Astrocyte of the cerebellum (primary cell): ENCODE measurements around the gene TRIM2.
A peak's percentile ranks its signal among the peaks of the same experiment; 100 is the strongest.
"Not testable (repeated sequence)": the region's sequence is repeated elsewhere in the genome, so short reads cannot be mapped to it uniquely, and the experiment has no call there.

Experiments used
- DNase-seq: peaks from one replicate; pipeline ENCODE4 v3.0.0-alpha.2; 2011; ENCODE audit warnings: low read depth
- H3K4me3 ChIP-seq: 2 replicates; pipeline ENCODE4 v1.5.1; 2011; ENCODE audit warnings: mild to moderate bottlenecking, low read depth, low read length, moderate library complexity
- CTCF ChIP-seq: IDR thresholded peaks from 2 replicates; pipeline ENCODE4 v1.5.1; 2012; ENCODE audit warnings: low read length, low read depth, moderate library complexity, mild to moderate bottlenecking; ENCODE audit errors: missing control alignments
- in situ Hi-C: cut with HindIII; loops from 2 replicates; pipeline ENCODE4 v1.10.0; 2017; ENCODE audit warnings: low sequenced_read_pairs

TRIM2 gene

GRCh38 chr4:153185331-153185852 lies 18.9 kb upstream of the TRIM2 start:
- TF ChIP-seq CTCF: no peak
- in situ Hi-C loops: no loop called here
- no peak for DNase-seq
- no peak overlapping the region for H3K4me3 ChIP-seq

GRCh38 chr4:153186046-153186728 lies 18.1 kb upstream of the TRIM2 start:
- in situ Hi-C loops: no loop called here
- no peak overlapping the region for H3K4me3 ChIP-seq
- DNase-seq: no peak
- no peak for TF ChIP-seq CTCF

- in situ Hi-C loops: no loop called here
- H3K4me3 ChIP-seq: no peak overlapping the region
- no peak for TF ChIP-seq CTCF
- peak; percentile 38 for DNase-seq
Measured at GRCh38 chr4:153189016-153189801, 15.0 kb upstream of the TRIM2 start.

- in situ Hi-C loops: no loop called here
- DNase-seq: no peak
Measured at GRCh38 chr4:153191795-153192363, 12.4 kb upstream of the TRIM2 start.

GRCh38 chr4:153197301-153197700 lies 6.9 kb upstream of the TRIM2 start:
- in situ Hi-C loops: no loop called here
- TF ChIP-seq CTCF: no peak
- DNase-seq: no peak
- H3K4me3 ChIP-seq: no peak overlapping the region

More at GRCh38 chr4:153191795-153192363, 12.4 kb upstream of the TRIM2 start:
- no peak overlapping the region for H3K4me3 ChIP-seq
- no peak for TF ChIP-seq CTCF

- TF ChIP-seq CTCF: no peak
Measured at GRCh38 chr4:153198719-153199118, 5.5 kb upstream of the TRIM2 start.

GRCh38 chr4:153203746-153204145 lies 497 bp upstream of the TRIM2 start:
- in situ Hi-C loops, DNase-seq: not testable (repeated sequence)
- peak overlapping the region; percentile 59 for H3K4me3 ChIP-seq

More at GRCh38 chr4:153198719-153199118, 5.5 kb upstream of the TRIM2 start:
- no peak for DNase-seq
- no peak overlapping the region for H3K4me3 ChIP-seq
- in situ Hi-C loops: no loop called here
